ENCODE measurements around the gene ZNRD2.
A peak's percentile ranks its signal among the peaks of the same experiment; 100 is the strongest.

Gene ZNRD2

GRCh38 chr11:65585396-65586246 is 15.3 kb downstream of the ZNRD2 start:
- peak overlapping the region; percentile 95; the same call in 1 of the 2 replicates for H3K4me2 ChIP-seq
- H3K4me3 ChIP-seq (IDR thresholded peaks at IDR 0.05; ENCODE audit: insufficient read depth, low read depth, low read length), result no peak overlapping the region
- peak overlapping the region; percentile 93 for H3K27ac ChIP-seq
- no peaks in the 10 kb centered on the region; the same call in 1 of the 2 replicates for H3K79me2 ChIP-seq (ENCODE audit: insufficient read depth, low read depth)
- no peaks in the 10 kb centered on the region; the same call in 1 of the 2 replicates for H3K36me3 ChIP-seq (ENCODE audit: insufficient read depth)
- H3K9ac ChIP-seq, result no peak overlapping the region
- peaks cover 64% of the 10 kb centered on the region for H3K4me1 ChIP-seq (ENCODE audit: low read depth, poor library complexity, severe bottlenecking)
- TF ChIP-seq, protein P1, sequence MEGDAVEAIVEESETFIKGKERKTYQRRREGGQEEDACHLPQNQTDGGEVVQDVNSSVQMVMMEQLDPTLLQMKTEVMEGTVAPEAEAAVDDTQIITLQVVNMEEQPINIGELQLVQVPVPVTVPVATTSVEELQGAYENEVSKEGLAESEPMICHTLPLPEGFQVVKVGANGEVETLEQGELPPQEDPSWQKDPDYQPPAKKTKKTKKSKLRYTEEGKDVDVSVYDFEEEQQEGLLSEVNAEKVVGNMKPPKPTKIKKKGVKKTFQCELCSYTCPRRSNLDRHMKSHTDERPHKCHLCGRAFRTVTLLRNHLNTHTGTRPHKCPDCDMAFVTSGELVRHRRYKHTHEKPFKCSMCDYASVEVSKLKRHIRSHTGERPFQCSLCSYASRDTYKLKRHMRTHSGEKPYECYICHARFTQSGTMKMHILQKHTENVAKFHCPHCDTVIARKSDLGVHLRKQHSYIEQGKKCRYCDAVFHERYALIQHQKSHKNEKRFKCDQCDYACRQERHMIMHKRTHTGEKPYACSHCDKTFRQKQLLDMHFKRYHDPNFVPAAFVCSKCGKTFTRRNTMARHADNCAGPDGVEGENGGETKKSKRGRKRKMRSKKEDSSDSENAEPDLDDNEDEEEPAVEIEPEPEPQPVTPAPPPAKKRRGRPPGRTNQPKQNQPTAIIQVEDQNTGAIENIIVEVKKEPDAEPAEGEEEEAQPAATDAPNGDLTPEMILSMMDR (conservative IDR thresholded peaks at IDR 0.05; ENCODE audit: low read depth, low read length), result no peak
- H2AFZ ChIP-seq (ENCODE audit: low read depth), result no peak overlapping the region
- H3K27me3 ChIP-seq (ENCODE audit: insufficient read depth, low read depth), result no peaks in the 10 kb centered on the region
- H4K20me1 ChIP-seq (ENCODE audit: insufficient read depth), result no peaks in the 10 kb centered on the region

DNA sequence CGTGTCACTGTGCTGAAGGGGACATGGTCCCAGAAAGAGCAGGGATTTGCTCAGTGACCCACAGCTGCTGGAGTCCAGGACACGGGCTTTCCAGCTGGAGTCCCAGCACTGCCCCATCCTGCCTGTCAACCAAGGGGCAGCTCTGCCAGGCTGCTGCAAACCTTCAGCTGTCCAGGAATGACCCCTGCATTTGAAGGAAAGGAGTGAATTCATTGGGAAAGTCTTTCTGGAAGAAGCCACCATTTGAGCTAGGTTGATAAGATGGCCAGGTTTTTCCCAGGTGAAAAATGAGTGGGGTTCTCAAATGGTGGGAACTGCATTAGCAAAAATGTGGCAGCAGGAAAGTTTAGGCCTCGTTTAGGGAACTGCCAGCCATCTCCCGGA is 16.0 kb downstream of the ZNRD2 start:
- H3K9ac ChIP-seq, result no peak overlapping the region
- no peaks in the 10 kb centered on the region for H4K20me1 ChIP-seq (ENCODE audit: insufficient read depth)
- peaks cover 70% of the 10 kb centered on the region for H3K4me1 ChIP-seq (ENCODE audit: low read depth, poor library complexity, severe bottlenecking)
- H3K79me2 ChIP-seq (ENCODE audit: insufficient read depth, low read depth), result no peaks in the 10 kb centered on the region; the same call in 1 of the 2 replicates
- peak overlapping the region; percentile 95 for H3K4me2 ChIP-seq
- H3K36me3 ChIP-seq (ENCODE audit: insufficient read depth), result no peaks in the 10 kb centered on the region; the same call in 1 of the 2 replicates
- H3K27ac ChIP-seq, result peak overlapping the region; percentile 93
- H3K27me3 ChIP-seq (ENCODE audit: insufficient read depth, low read depth), result no peaks in the 10 kb centered on the region
- H3K4me3 ChIP-seq (IDR thresholded peaks at IDR 0.05; ENCODE audit: insufficient read depth, low read depth, low read length), result no peak overlapping the region
- no peak overlapping the region for H2AFZ ChIP-seq (ENCODE audit: low read depth)
- TF ChIP-seq, protein P1 (conservative IDR thresholded peaks at IDR 0.05; ENCODE audit: low read depth, low read length), result no peak

- H3K27me3 ChIP-seq (ENCODE audit: insufficient read depth, low read depth), result no peaks in the 10 kb centered on the region
- H2AFZ ChIP-seq (ENCODE audit: low read depth), result no peak overlapping the region
- no peaks in the 10 kb centered on the region; the same call in 1 of the 2 replicates for H3K79me2 ChIP-seq (ENCODE audit: insufficient read depth, low read depth)
- H3K4me1 ChIP-seq (ENCODE audit: low read depth, poor library complexity, severe bottlenecking), result peaks cover 72% of the 10 kb centered on the region
- no peaks in the 10 kb centered on the region; the same call in 1 of the 2 replicates for H3K36me3 ChIP-seq (ENCODE audit: insufficient read depth)
- H3K27ac ChIP-seq, result peak overlapping the region; percentile 93
- peak overlapping the region; percentile 15; the same call in 1 of the 2 replicates for H3K9ac ChIP-seq
- peak overlapping the region; percentile 95 for H3K4me2 ChIP-seq
- no peak overlapping the region for H3K4me3 ChIP-seq (IDR thresholded peaks at IDR 0.05; ENCODE audit: insufficient read depth, low read depth, low read length)
- no peaks in the 10 kb centered on the region for H4K20me1 ChIP-seq (ENCODE audit: insufficient read depth)
- TF ChIP-seq, protein P1 (conservative IDR thresholded peaks at IDR 0.05; ENCODE audit: low read depth, low read length), result no peak
These were observed 16.4 kb downstream of the ZNRD2 start for GRCh38 chr11:65586676-65587075.

DNA sequence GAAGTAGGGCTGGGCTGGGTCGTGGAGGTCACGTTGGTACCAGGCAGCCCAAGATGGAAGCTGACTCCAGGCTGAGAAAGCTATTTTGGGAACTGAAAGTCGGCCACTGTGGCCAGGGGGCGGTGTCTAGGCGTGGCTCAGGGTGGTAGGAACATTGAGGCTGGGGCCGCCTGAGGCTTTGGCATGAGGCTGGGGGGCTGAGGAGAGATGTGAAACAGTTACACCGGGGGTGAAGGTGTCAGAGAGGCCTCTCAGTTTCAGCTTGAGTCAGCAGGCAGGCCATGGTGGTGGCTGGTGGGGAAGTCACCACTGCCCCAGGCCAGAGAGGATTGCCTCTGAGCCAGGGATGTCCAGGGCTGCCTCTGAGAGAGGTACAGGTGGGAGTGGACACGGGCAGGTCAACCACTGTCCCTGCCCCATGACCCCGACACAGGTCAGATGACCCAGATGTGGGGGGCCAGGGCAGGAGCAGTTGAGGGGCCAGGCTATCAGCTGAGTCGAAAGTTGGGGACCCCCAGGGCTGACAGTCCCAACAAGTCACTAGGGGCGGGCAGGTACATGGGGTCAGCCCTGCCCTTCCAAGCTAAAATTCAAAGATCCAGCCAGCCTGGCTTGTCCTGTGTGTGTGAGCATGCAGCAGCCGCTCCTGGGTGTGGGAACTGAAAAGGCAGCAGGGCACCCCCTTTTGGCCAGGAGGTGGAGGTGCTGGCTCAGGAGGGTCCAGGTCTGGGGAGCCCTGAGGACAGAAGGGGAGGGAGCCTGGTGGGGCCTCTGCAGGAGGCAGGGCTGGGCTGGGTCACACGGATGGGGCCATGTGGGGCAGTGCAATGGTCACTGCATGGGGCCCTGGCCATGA is 18.1 kb downstream of the ZNRD2 start:
- no peaks in the 10 kb centered on the region for H4K20me1 ChIP-seq (ENCODE audit: insufficient read depth)
- peak overlapping the region; percentile 93 for H3K27ac ChIP-seq
- no peaks in the 10 kb centered on the region for H3K27me3 ChIP-seq (ENCODE audit: insufficient read depth, low read depth)

More for the DNA sequence above, 18.1 kb downstream of the ZNRD2 start:
- Histone ChIP-seq H3K36me3 (ENCODE audit: insufficient read depth) (no peaks in the 10 kb centered on the region), H2AFZ (ENCODE audit: low read depth) (no peak overlapping the region), H3K79me2 (ENCODE audit: insufficient read depth, low read depth) (no peaks in the 10 kb centered on the region; the same call in 1 of the 2 replicates), H3K9ac (peak overlapping the region; percentile 71), H3K4me2 (peak overlapping the region; percentile 95), H3K4me1 (ENCODE audit: low read depth, poor library complexity, severe bottlenecking) (peaks cover 69% of the 10 kb centered on the region), H3K4me3 (IDR thresholded peaks at IDR 0.05; ENCODE audit: insufficient read depth, low read depth, low read length) (no peak overlapping the region)
- TF ChIP-seq, protein P1 (conservative IDR thresholded peaks at IDR 0.05; ENCODE audit: low read depth, low read length), result peak; percentile 76

Measured in KMS-11 (cell line).